ENCODE results near the gene PROX1. TPM values are rescaled to one million over a fixed set of nuclear protein-coding genes. Genes with fewer than 3 reads are reported as not detected.

The PROX1 gene
- total RNA-seq, 2 donors from 2014 or later: 13.7 to 27.4 TPM

DNA sequence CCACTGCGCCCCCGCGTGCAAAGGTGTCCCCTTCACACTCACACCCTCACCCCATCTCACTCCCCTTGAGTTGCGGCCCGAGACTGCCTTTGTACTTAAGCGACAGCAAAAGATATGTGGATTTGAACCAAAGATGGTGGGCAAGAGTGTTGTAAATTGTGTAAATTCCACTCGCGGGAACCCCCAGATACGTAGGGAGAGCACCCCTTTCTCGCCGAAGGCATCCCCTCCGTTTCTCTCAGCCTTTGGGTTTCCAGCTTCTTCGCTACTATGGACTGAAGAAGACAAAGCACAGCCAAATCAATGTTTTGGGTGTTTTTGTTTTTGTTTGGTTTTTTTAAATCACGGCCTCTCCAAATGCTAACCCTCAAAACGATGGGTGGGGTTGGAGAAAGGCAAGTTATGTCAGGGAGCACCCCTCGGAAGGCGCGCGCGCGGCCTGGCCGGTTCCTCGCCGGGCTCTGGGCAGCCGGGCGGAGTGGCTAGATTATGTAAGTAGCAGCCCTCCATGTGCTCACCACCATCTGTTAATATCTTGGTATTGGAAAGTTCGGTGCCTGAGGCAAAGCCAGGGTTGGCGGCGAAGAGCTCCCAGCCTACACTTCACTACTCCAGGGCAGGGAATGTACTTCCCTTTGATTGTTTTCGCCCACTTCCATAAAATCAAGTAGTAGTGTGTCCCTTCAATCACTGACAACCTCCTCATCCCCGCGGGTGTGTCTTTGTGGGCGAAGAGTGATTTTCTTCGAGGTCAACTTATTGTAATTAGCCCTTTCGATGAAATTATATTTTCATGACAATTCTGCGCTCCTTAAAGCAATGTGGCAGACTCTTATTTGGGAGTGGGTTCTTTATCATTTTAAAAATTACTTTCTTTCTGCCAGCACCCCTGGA is 4.0 kb upstream of the PROX1 start:
- no peak for TF ChIP-seq POLR2A (IDR thresholded peaks at IDR 0.05)
- intact Hi-C loops (cut with DNase I): no loop called here
- Histone ChIP-seq H3K4me3 (no peak overlapping the region), H3K27me3 (peaks cover 0 to 7% of the 10 kb centered on the region in 2 donors), H3K9me3 (no peaks in the 10 kb centered on the region), H3K27ac (peak overlapping the region; percentile 45 to 97 (median 87)), H3K4me1 (peaks cover 35% of the 10 kb centered on the region), H3K36me3 (replicated peaks in 1 of 2; ENCODE audit: insufficient read depth in 1 of 2, low read depth in 2 of 2) (no peaks in the 10 kb centered on the region)
- DNase-seq: peak in 1 of 4 donors; percentile 16
- ATAC-seq: no peak
- WGBS, 2 donors: 31 to 39% methylated on average over 36 of the region's 36 CpGs

DNA sequence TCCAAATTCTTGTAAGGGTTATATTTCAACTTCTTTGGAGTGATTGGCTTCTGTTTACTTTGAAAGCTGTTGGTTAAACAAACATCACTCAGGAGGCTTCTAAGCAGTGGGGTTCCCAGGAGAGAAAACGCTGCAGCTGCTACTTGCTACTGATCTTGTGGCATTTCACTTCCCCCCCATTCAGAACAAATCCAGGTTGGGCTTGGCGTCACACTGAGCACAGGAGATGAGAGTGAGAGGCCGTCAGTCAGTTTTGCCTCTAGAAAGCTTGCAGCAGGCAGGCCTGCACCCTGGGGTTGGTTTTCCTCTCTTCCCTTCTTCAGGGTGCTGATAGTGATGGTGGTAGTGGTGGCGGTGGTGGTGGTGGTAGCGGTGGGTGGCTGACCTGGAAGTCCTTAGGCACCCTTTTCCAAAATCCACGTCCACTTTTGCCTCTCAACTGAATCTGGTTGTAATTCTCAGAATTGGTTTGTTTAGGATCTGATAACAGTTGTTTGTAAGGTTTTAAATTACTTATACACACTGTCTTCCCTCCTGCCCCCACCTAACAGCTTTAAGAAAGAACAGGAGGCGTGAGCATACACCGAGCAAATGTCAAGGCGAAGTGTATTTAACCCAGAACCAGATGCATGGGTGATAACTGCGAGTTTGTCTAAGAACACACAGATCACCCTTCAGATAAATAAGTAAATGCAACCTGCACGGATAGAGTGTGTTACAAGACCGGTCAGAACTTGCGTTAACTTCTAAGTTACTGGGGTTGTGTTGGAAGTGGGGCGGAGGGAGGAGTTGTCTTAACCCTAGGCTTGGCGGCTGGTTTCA is 3.2 kb upstream of the PROX1 start:
- TF ChIP-seq, protein P1, sequence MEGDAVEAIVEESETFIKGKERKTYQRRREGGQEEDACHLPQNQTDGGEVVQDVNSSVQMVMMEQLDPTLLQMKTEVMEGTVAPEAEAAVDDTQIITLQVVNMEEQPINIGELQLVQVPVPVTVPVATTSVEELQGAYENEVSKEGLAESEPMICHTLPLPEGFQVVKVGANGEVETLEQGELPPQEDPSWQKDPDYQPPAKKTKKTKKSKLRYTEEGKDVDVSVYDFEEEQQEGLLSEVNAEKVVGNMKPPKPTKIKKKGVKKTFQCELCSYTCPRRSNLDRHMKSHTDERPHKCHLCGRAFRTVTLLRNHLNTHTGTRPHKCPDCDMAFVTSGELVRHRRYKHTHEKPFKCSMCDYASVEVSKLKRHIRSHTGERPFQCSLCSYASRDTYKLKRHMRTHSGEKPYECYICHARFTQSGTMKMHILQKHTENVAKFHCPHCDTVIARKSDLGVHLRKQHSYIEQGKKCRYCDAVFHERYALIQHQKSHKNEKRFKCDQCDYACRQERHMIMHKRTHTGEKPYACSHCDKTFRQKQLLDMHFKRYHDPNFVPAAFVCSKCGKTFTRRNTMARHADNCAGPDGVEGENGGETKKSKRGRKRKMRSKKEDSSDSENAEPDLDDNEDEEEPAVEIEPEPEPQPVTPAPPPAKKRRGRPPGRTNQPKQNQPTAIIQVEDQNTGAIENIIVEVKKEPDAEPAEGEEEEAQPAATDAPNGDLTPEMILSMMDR (IDR thresholded peaks at IDR 0.05): no peak
- TF ChIP-seq POLR2A (IDR thresholded peaks at IDR 0.05): peak in 2 of 3 donors; percentile 22 to 25
- Histone ChIP-seq H3K36me3 (replicated peaks in 1 of 2; ENCODE audit: insufficient read depth in 1 of 2, low read depth in 2 of 2) (no peaks in the 10 kb centered on the region), H3K4me3 (no peak overlapping the region), H3K27ac (peak overlapping the region; percentile 28 to 97 (median 87)), H3K4me1 (peaks cover 35% of the 10 kb centered on the region), H3K9me3 (no peaks in the 10 kb centered on the region), H3K27me3 (peaks cover 0 to 7% of the 10 kb centered on the region in 2 donors)
- WGBS, 2 donors: 43 to 44% methylated on average over 15 of the region's 15 CpGs
- intact Hi-C loops (cut with DNase I): no loop called here
- ATAC-seq: no peak
- DNase-seq: peak in 2 of 4 donors; percentile 23 to 34

DNA sequence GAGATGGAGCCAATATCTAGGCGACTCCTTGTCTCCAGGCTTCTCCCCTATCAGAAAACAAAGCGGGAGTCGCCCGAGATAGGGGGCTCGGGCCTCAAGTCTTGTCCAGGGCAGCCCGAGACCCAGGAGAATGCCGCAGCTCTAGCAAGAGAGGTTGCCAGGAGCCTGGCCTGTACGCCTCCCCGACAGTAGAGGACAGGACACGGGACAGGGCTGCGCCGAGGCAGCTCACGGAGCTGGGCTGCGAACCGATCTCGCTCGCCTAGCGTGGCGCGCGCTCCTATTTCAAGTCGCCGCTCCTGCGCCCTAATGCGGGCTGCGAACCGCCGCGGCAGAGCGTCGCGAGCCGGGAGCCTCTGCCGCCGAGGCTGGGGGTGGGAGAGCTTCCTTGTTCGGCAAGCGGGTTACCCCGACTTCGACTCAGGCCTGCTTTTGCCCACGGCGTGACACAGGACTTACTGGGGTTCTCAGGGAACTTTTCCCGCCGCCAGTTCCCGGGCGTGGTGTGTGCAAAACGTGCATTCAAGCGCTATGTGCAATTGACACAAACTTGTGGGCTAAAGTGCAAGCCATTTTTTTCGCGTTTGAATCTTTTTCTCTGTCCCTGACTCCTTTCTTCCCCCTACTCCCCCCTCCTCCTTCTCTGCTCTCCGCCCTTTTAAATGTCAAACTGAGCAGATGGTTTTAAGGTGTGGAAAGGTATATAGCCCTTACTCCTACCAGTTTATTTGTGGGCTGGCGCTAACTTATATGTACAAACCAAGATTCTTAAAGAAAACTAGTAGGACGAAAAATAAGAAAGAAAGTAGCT is 2.4 kb upstream of the PROX1 start:
- Histone ChIP-seq H3K27ac (peak overlapping the region; percentile 28 to 97 (median 87)), H3K4me3 (no peak overlapping the region), H3K4me1 (peaks cover 39% of the 10 kb centered on the region), H3K27me3 (peaks cover 0 to 7% of the 10 kb centered on the region in 2 donors), H3K9me3 (no peaks in the 10 kb centered on the region), H3K36me3 (replicated peaks in 1 of 2; ENCODE audit: insufficient read depth in 1 of 2, low read depth in 2 of 2) (no peaks in the 10 kb centered on the region)
- DNase-seq: peak in 1 of 4 donors; percentile 26
- TF ChIP-seq, protein P1 (IDR thresholded peaks at IDR 0.05): no peak
- TF ChIP-seq POLR2A (IDR thresholded peaks at IDR 0.05): peak in 1 of 3 donors; percentile 6
- WGBS, 2 donors: 35 to 59% methylated on average over 34 to 52 of the region's 52 CpGs
- intact Hi-C loops (cut with DNase I): no loop called here
- no peak for ATAC-seq

DNA sequence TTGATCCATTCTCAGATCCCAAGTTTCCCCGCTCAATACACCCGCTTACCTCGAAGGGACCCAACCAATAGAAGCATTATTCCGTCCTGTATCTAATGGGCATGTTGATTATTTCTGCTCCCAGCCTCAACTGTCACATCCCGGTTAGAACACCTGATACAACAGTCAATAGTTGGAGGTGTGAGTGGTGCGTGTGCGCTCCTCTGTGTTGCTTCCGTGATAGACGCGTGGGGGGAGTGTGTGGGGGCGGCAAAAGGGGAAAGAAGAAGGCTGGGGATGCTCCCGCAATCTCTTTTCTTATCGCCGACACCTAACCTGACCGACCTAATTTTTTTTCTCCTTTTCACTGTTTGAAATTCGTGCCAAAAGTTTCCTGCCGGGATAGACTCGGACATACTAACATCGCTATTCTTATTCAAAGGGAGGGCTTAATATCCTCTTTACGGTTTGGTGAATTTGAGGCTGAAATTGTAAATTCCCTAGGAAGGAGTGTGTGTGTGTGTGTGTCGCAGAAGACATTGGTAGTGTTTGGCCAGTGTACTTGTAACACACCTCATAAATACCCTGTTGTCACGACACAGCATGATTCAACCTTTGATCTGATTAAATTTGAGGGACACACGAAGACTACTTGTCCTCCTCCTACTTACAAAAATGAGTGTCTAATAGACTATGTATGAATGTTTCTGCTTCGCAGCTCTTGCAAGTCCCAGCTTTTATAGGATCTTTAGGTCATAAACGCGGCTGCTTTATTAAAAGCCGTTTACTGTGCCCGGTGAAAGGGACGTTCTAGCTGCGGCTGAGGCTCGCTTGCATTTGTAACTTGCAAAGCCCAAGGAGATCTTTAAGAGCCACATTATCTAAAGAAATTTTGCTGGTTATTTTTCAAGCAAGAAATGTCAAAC is 1.5 kb upstream of the PROX1 start:
- no peak overlapping the region for H3K4me3 ChIP-seq
- no peak for DNase-seq
- ATAC-seq: no peak
- H3K9me3 ChIP-seq: no peaks in the 10 kb centered on the region
- TF ChIP-seq, protein P1 (IDR thresholded peaks at IDR 0.05): no peak
- no peak for TF ChIP-seq POLR2A (IDR thresholded peaks at IDR 0.05)
- H3K27me3 ChIP-seq: peaks cover 0 to 7% of the 10 kb centered on the region in 2 donors
- intact Hi-C loops (cut with DNase I): no loop called here
- WGBS, 2 donors: 43 to 55% methylated on average over 31 of the region's 31 CpGs
- H3K4me1 ChIP-seq: peaks cover 48% of the 10 kb centered on the region
- H3K36me3 ChIP-seq (replicated peaks in 1 of 2; ENCODE audit: insufficient read depth in 1 of 2, low read depth in 2 of 2): no peaks in the 10 kb centered on the region
- peak overlapping the region; percentile 21 to 97 (median 87) for H3K27ac ChIP-seq

Data from body of pancreas (tissue), 4 donors.